IPS DF 4.7 (cell line): ENCODE measurements around the gene GRK1.

Source experiments
- DNase-seq: peaks from one replicate; pipeline ENCODE4 v3.0.0-alpha.2; 2013; ENCODE audit warnings: low spot score; ENCODE audit errors: extremely low read depth

The GRK1 gene

DNA sequence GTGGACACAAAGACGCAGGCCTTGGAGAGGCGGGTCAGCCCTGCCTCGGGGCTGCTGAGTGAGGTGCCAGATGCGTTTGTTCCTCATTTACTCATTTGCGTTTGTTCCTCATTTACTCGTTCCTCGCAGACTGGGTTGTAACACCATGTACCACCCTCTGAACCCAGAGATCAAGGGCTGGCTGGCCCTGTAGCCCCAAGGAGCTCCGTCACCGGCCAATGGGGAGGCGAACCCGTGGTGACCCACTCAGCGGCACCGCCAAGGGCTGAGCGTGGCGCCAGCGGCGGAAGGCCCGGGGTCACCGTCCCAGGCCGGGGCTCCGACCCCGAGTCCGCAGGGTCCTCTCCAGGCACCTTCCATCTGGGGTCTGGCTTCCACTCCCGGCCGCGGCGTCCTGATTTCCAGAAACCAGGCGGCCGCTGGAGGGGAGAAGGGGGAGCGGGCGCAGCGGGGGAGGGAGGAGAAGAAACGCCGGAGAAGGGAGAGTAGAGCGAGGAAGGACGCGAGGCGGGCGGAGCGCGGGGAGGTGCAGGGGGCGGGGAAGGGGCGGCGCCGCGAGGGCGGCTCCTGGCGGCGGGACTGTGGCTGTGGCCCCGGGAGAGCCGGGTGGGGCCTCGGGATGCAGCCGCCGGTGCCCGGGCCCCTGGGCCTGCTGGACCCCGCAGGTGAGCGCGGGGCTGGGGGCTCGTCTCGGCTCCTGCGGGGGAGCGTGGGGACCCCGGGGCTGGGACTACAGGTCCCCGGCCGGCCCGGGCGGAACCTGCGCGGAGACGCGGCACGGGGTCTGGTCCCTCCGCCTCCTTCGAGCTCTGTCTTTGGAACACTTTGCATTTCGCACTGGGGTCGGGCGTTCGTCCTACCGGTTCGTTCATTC lies 91.9 kb downstream of the GRK1 start, which contains the start of gene TMEM255B:
TMEM255B (plus strand) TSS at position 576 of the 874 bp plus-strand sequence; CDS start at position 620, 44 bp downstream.
- DNase-seq: no peak

DNA sequence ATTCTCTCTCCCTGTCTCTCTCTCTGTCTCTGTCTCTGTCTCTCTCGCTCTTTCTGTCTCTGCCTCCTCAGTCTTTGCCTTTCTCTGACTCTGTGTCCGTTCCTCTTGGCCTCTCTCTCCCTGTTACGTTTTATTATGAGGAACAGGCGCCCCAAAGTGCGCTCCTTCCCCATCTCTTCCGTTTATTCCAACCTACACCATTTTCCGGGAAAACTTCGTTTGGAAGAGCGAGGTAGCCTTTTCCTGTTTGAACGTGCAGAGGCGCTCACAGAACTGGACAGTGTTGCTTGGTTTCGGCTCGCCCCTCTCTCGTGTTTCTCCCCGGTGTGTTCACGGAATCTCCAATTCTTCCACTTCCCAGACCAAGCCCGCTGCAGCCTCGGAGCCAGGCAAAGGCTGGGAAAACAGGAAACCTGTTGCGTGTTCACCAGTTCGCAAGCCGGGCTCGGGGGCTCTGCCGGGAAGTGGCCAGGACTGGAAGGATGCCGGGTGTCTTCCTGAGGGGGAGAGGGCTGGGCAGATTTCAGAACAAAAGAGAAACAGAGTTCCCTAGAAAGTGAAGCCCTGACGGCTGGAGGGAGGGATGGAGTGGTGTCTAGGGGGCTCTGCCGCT lies 92.6 kb downstream of the GRK1 start:
- no peak for DNase-seq

DNA sequence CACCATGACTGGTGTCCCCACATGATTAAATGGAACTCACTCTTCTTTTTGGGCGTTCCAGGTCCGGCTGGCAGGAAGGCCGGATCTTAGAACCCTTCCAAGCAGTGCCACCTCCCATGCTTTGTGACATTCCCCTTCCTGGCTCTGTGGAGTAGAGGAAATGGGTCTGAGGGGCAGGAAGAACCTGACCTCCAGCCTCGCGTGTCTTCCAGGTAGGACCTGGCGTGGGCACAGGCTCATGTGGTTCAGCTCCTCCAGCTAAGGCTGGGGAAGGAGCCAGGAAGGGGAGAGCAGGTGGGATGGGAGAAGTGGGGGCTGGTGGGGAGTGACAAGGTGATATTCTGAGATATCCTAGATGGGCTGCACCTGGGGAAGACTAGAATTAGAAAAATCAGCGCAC lies 94.1 kb downstream of the GRK1 start:
- DNase-seq: no peak

DNA sequence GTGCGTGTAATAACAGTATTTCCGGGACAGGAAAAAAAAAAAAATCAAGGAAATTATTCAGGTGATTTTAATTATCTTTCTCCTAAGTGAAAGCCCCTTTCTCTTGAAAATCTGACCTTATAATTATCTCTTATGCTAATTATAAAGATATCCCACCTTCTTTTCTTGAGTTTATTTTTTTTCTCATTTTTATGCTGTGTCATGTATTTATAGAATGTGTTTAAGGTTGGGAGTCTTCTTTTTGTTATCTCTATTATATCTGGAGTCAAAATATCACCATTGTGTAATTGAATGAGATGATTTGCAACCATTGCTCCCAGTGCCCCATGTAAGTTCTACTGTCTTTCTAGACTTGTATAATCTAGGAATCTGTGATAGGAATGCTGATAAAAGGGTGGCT lies 95.1 kb downstream of the GRK1 start:
- DNase-seq: no peak

DNA sequence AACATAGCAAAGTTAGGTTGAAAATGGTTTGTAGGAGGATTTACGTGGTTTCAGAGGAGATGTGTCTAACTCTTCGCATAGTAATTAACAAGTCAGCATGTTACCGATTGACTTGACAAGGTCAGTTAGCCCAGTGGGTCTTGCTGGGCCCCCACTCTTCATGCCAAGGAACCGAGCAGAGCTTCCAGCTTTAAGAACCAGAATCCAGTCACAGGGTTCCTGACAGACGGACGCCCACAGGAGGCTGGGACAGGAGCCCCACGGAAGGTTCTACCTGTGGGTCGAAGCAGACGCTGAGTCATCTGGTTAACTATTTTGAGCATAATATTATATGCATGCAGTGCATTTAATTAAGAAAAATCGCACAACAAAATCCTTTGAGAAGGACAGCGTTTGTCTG lies 95.5 kb downstream of the GRK1 start:
- no peak for DNase-seq

DNA sequence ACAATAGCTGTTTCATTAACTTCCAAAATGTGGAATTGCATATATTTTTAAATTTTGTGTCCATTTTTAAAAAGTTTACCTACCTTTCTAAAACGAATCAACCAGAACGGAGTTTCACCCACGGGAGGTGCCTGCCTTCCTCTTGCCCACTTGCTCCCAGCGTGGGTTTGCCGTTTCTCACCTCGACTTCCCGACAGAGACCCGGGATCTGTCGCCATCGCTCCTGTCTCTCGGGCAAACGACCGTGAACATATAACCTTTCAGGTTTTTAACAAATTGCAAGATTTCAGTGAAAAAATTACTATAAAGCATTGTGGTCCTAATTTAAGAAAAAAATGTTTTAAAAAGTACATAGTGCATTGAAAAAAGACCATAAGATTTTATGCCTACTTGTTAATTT lies 96.2 kb downstream of the GRK1 start:
- DNase-seq: no peak

DNA sequence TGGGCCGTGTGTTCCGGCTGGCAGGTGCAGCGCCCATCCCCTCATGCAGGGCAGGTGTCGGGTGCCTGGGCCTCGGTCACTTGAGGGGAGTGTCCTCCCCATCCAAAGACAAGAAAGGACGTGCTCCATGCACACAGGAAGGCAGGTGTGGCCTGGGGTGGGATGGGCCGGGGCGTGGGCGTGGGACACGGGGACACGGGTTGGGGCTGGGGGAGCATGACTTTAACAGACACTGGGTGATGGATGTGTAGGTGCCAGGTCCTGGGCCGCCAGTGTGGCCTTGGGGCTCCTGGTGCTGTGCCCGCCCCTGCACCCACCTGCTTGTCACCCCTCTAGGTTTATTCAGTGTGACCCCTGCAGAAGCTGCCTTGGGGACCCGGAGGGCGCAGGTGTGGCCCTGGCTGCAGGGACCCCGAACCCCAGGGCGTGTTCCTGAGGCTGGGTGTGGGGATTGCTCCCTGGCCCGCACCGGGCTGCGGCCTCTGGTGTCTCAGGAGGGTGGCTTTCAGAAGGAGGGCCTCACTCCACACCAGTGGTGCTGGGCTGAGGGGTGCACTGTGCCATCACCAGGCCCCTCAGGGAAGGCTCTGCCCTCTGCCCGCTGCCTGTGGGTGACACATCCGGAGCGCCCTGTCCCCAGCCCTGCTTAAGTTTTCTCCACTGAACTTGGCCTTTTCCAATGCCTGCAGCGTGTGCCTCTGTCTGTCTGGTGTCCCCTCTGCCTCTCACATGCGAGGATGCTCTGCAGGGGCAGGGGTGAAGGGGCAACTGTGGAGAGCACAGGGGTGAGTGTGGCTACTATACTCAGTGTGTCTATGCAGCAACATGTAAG lies 97.2 kb downstream of the GRK1 start:
- no peak for DNase-seq

DNA sequence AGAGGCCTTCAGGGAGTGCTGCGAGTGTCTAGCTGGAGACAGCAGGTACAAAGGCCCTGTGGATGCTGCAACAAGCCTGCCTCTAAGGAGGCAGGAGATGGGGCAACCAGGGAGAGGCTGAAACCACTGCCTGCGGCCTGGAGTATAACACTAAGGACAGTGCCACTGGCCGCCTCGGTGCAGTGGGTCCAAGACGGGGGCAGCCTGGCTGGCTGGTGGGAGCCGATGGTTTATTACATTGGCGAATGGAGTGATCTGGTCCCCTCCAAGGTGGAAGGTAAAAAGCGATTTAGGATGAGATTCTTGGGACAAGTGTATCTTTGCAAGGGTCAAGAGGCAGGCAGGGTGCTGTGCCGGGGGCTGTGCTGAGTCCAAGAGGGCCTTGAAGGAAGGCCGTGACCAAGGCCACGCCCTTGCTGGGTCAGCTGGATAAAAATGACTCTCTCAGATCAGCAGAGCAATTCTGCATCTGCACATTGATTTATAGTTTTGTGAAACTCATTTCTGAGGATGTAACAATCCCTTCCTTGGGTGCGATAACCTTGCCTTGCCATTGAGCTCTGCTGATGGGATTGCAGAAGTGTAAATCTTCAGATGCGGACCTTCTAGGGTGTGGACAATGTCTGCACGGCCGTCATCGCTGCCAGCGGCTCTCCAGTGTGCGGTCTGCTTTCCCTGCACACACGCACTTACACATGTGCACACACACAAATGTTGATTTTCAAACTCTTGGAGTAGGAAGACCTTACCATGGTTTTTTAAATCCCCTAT lies 98.0 kb downstream of the GRK1 start:
- no peak for DNase-seq

DNA sequence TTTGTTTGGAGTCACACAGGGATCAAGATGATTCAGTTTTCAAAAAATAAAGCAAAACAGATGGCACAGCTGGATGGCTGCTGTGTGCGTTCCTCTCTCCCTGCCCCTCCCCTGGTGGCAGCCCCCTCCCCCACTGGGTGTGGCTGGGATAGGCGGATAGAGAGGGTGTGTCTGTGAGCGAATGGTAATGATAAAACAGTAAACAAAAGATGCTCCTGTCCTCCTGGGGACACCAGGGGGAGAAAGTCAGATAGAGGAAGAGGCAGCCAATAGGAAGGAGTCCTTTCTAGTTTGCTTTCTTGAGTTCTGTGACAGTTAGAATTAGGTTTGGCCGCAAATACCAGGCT lies 98.5 kb downstream of the GRK1 start:
- DNase-seq: no peak

DNA sequence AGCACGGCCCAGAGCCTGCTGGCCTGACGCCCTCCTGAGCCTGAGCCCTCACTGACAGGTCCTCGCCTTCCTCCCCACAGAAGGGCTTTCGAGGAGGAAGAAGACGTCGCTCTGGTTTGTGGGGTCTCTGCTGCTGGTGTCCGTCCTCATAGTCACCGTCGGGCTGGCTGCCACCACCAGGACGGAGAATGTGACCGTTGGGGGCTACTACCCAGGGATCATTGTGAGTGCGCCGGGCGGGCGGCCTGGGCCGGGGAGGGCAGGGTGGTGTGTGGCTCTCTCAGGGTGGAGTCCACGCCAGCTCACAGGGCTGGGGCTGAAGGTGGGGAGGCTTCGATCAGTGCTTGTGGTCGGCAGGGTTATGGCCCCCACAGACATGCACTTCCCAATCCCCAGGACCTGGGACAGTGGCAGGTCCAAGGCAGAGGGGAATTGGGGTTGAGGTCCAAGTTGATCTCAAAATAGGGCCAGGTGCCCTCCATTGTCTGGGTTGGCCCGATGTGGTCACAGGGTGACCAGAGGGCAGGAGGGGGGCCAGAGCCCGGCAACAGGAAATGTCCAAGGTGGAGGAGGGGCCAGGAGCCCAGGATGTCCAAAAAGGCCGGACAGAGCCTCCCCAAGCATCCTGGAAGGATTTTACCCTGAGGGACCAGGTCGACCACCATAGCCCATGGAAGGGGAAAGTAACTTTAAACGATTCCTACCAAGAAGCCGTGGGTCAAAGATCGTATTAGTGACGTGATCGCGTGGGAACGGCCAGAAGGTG lies 99.2 kb downstream of the GRK1 start:
- no peak for DNase-seq

DNA sequence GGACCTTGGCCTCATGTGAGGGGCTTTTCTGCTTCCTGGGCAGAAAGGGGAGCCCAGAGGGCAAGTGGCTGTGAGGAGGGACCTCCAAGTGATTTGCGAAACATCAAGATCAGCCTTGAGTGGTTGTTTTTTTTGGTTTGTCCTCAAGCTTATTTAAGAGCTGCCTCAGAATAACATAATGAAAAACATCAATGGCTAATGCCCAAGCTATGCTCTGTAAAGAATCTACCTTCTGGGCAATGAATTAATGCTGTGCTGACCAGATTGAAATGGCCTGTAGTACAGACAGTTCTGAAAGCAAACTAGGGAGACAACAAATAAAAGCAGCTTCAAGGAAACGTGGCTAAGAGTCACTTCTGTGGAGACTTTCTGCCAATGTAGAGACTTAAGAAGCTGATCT lies 100.3 kb downstream of the GRK1 start:
- no peak for DNase-seq

DNA sequence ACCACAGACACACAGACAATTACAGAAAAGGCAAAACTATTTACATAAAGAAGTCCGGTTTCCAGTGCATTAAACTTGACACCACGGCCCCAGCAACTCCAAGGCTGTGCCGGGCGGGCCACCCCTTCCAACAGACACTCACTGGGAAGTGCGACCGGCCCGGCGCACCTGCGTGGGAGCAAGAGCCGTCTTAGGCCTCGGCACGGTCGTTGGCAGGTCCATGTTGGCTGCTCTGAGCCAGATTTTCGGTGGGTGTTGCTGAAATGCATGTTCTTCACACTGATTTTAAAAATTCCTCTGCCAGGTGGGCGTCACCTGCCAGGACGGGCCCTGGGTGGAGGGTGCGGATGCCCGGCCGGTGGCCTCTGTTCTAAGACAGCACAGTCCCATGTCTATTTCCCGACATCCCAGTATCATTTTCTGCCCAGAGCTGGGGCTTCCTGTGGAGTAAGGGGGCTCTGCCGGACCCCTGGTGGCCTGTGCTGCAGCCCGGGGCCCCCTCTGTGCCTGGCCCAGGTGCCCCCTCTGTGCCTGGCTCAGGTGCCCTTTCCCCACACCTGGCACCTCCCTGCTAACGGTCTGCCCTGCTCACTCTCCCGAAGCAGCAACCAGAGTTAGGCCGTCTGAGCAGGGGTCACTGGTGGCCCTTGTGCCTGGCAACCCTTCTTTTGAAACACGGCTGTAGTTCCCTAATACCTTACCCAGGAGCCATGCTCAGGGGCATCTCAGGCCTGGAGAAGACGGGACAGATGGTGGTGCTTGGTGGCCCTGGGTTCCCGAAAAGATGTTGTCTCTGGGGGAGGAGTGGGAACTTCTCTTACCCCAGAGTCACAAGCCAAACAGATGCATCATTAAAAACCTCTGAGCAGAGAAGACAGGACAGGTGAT lies 101.2 kb downstream of the GRK1 start:
- DNase-seq: no peak

DNA sequence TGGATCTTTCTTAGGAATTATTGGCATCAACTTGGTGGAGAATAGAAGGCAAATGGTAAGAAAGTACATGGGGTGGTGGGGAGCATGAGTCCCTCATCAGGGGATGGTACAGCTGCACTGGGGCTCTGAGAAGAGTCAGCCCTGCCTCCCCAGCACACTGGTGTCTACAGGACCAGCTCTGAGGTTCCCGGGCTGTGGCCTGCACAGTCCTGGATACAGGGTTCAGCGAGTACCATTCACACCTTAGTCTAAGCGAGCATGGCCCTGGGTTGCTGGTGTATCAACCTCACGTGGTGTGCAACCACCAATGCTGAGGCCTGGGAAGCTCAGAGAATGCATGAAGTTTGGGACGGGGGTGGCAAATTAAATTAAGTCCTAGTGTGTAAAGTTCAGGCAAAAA lies 102.1 kb downstream of the GRK1 start:
- DNase-seq: no peak

DNA sequence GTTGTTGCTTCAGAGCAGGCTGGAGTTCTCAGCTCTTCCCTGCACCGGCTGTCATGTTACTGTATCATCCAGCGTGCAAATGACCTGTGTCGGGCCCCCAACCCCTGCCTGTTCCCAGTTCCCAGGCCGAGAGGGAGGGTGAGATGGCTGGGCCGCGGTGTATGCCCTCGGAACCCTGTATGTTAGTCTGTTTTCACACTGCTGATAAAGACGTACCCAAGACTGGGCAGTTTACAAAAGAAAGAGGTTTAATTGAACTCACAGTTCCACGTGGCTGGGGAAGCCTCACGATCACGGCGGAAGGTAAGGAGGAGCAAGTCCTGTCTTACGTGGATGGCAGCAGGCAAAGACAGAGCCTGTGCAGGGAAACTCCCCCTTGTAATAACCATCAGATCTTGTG lies 102.9 kb downstream of the GRK1 start:
- DNase-seq: no peak

DNA sequence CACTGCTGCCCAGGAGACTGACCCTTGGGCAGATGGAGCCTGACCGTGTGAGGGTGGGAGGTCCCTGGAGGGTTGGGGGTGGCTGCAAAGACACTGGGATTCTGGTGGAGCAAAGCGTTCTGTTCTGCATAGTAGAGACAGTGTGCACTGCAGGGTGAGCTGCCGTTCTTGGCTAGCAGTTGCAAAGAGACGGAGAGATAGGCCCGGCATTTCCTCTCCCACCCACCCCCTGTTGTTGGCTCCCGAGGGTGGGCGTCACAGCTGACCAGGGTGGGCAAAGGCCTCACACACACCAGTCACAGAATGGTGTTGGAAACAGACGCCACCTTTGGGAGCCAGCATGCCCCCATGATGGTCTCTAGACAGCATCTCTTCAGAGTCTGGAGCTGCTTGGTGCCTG lies 103.4 kb downstream of the GRK1 start:
- no peak for DNase-seq

DNA sequence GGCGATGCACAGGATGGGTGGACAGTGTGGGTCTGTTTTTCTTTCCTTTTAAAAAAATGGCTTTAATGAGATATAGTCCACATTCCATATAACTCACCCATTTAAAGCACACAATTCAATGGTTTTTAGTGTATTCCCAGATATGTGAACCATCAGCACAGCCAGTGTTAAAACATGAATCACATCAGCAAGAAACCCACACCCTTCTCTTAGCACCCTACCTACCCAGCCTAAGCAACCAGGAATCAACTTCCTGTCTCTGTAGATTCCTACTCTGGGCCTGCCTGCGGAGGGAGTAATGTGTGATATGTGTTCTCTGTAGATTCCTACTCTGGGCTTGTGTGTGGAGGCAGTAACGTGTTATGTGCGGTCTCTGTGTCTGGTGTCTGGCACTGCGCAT lies 103.9 kb downstream of the GRK1 start:
- no peak for DNase-seq

DNA sequence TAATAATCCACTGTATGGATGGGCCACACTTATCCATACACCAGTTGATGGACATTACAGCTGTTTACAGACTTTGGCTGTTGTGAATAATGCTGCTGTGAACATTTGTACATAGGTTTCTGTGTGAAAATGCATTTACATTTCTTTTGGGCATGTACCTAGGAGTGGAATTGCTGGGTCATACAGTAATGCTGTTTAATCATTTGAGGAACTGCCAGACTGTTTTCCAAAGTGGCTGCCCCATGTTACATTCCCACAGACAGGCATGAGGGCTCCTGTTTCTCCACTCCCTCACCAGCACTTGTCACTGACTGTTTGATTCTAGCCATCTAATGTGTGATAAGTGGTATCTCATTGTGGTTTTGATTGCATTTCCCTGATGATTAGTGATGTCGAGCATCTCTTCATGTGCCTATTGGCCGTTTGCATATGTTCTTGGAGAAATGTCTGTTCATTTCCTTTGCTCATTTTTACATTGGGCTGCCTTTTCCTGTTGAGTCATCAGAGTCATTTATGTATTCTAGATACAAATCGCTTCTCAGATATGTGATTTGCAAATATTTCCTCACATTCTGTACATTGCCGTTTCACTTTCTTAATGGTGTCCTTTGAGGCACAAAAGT lies 104.8 kb downstream of the GRK1 start:
- DNase-seq: no peak

DNA sequence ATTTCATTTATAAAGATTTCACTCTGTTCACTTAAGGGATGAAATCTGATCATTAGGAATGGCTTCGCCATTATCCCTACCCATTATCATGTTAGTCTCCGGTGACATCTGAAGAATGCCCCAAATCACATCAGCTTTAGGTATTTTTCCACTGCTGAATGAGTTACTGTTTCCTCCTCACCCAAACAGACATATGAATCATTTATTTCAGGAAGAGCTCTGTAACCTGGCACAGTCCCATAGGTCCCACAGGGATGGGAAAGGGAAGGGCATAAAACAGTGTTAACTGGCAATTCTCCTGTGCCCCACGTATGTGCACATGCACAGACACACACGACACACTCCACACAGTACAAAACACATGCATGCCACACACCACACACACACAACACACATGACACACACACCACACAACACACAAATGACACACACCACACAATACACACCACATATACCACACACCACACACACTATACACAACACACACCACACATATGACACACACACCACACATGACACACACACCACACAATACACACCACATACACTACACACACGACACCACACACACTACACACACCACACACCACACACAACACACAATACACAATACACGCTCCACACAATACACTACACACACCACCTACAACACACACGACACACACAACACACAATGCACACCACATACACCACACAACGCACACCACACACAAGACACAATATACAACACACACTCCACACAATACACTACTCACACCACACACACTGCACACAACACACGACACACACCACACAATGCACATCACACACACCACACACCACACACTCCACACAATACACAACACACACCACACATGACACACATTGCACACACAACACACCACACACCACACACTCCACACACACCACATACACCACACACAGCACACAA lies 107.4 kb downstream of the GRK1 start:
- DNase-seq: no peak
